ENCODE results near the gene CYGB. TPM values are rescaled to one million over a fixed set of nuclear protein-coding genes. Genes with fewer than 3 reads are reported as not detected.
"Not testable (repeated sequence)": the region's sequence is repeated elsewhere in the genome, so short reads cannot be mapped to it uniquely, and the experiment has no call there.

Gene CYGB
- total RNA-seq, 4 donors from 2014 or later, result 1.3 to 12.8 (median 6.9) TPM

GRCh38 chr17:76565728-76566612, 28.5 kb upstream of the CYGB start:
- H3K36me3 ChIP-seq, result peaks cover 0 to 51% (median 10%) of the 10 kb centered on the region in 3 donors
- no peaks in the 10 kb centered on the region for H3K27me3 ChIP-seq
- DNase-seq, result no peak
- 76 to 85% methylated on average over 13 of the region's 14 CpGs for WGBS, 2 donors
- no peaks in the 10 kb centered on the region for H3K9me3 ChIP-seq
- peak overlapping the region in 2 of 4 donors; percentile 38 to 61 for H3K27ac ChIP-seq
- intact Hi-C loops (cut with DNase I), result no loop called here
- no peak overlapping the region for H3K4me3 ChIP-seq
- TF ChIP-seq POLR2A (IDR thresholded peaks at IDR 0.05) (no peak), CTCF (IDR thresholded peaks at IDR 0.05) (no peak)
- H3K4me1 ChIP-seq, result peaks cover 5 to 83% (median 23%) of the 10 kb centered on the region in 3 donors

- H3K36me3 ChIP-seq, result peaks cover 0 to 51% (median 10%) of the 10 kb centered on the region in 3 donors
- DNase-seq; intact Hi-C loops (cut with DNase I); H3K27me3 ChIP-seq; H3K4me3 ChIP-seq; H3K9me3 ChIP-seq: not testable (repeated sequence)
- WGBS, 2 donors, result 38 to 44% methylated on average over 4 to 6 of the region's 8 CpGs
- peaks cover 5 to 86% (median 31%) of the 10 kb centered on the region in 3 donors for H3K4me1 ChIP-seq
- H3K27ac ChIP-seq, result peak overlapping the region in 2 of 4 donors; percentile 38 to 61
Measured at GRCh38 chr17:76564991-76565727, 27.6 kb upstream of the CYGB start.

- H3K9me3 ChIP-seq; DNase-seq; intact Hi-C loops (cut with DNase I); H3K4me3 ChIP-seq; H3K27me3 ChIP-seq; H3K27ac ChIP-seq: not testable (repeated sequence)
- peaks cover 14 to 86% (median 46%) of the 10 kb centered on the region in 3 donors for H3K4me1 ChIP-seq
- WGBS, 2 donors, result 47 to 62% methylated on average over 2 of the region's 2 CpGs
- peaks cover 0 to 51% (median 10%) of the 10 kb centered on the region in 3 donors for H3K36me3 ChIP-seq
Measured at GRCh38 chr17:76563359-76563758, 25.9 kb upstream of the CYGB start.

- TF ChIP-seq CTCF (IDR thresholded peaks at IDR 0.05) (no peak), POLR2A (IDR thresholded peaks at IDR 0.05) (no peak)
- no peaks in the 10 kb centered on the region for H3K9me3 ChIP-seq
- peaks cover 0 to 51% (median 10%) of the 10 kb centered on the region in 3 donors for H3K36me3 ChIP-seq
- DNase-seq, result no peak
- intact Hi-C loops (cut with DNase I), result no loop called here
- peak overlapping the region in 1 of 4 donors; percentile 19 for H3K4me3 ChIP-seq
- WGBS, 2 donors, result 19 to 27% methylated on average over 6 of the region's 6 CpGs
- H3K27ac ChIP-seq, result peak overlapping the region; percentile 7 to 52 (median 36)
- no peaks in the 10 kb centered on the region for H3K27me3 ChIP-seq
- H3K4me1 ChIP-seq, result peaks cover 15 to 83% (median 46%) of the 10 kb centered on the region in 3 donors
Measured at GRCh38 chr17:76562734-76563148, 25.2 kb upstream of the CYGB start.

- intact Hi-C loops (cut with DNase I), result no loop called here
- TF ChIP-seq CTCF (IDR thresholded peaks at IDR 0.05) (no peak), POLR2A (IDR thresholded peaks at IDR 0.05) (no peak)
- DNase-seq, result no peak
- H3K27ac ChIP-seq, result peak overlapping the region; percentile 58 to 95 (median 77)
- peak overlapping the region in 2 of 4 donors; percentile 11 to 37 for H3K4me3 ChIP-seq
- WGBS, 2 donors, result 41 to 47% methylated on average over 5 of the region's 5 CpGs
- no peaks in the 10 kb centered on the region for H3K27me3 ChIP-seq
- no peaks in the 10 kb centered on the region for H3K9me3 ChIP-seq
- peaks cover 15 to 77% (median 44%) of the 10 kb centered on the region in 3 donors for H3K4me1 ChIP-seq
- peaks cover 0 to 46% (median 10%) of the 10 kb centered on the region in 3 donors for H3K36me3 ChIP-seq
Measured at GRCh38 chr17:76561799-76562268, 24.3 kb upstream of the CYGB start.

Data from esophagus squamous epithelium (tissue), 5 donors.